Bronchial epithelial cell (primary cell): ENCODE data around the gene SPNS1. TPM values are rescaled to one million over a fixed set of nuclear protein-coding genes. Genes with fewer than 3 reads are reported as not detected.
A peak's percentile ranks its signal among the peaks of the same experiment; 100 is the strongest.

Experiments
- DNase-seq: peaks from one replicate; pipeline ENCODE4 v3.0.0-alpha.2; 2010; ENCODE audit warnings: low read depth
- FAIRE-seq: peaks from 2 replicates; lab custom pipeline; 2011; peaks lifted over from hg19 to GRCh38; lab: Jason Lieb, UNC
- H3K27me3 ChIP-seq: 2 replicates; pipeline ENCODE4 v1.5.1; 2011; ENCODE audit warnings: low read length; ENCODE audit not compliant: control insufficient read depth, insufficient read depth
- H3K36me3 ChIP-seq: 2 replicates; pipeline ENCODE4 v1.5.1; 2011; ENCODE audit warnings: low read length; ENCODE audit not compliant: control insufficient read depth, insufficient read depth
- H3K4me3 ChIP-seq: 2 replicates; pipeline ENCODE4 v1.5.1; 2011; ENCODE audit warnings: mild to moderate bottlenecking, low read depth, low read length, control low read depth
- total RNA-seq: library from RNA; depleted of rRNA; stranded (reverse); fragments of >200 nt; gene quantifications from 2 replicates; pipeline ENCODE4 v1.2.1, GENCODE V29; 2014
- TF ChIP-seq, protein P1 (sequence below): IDR thresholded peaks from 2 replicates; pipeline ENCODE4 v1.5.1; 2011; ENCODE audit warnings: mild to moderate bottlenecking, moderate library complexity, low read length, control low read depth, inconsistent platforms; ENCODE audit not compliant: insufficient read depth, severe bottlenecking

The SPNS1 gene
- total RNA-seq, 1 donor from 2014 or later = 20.8 TPM

DNA sequence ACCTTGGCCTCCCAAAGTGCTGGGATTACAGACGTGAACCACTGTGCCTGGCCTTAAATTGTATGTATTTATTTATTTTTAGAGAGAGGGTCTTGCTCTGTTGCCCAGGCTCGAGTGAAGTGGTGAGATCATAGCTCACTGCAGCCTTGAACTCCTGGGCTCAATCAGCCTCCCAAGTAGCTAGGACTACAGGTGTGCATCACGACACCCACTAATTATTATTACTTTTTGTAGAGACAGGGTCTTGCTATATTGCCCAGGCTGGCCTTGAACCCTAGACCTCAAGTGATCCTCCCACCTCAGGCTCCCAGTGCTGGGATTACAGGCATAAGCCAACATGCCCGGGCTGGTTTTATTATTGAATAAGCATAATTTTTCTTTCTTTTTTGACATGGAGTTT, 27.9 kb upstream of the SPNS1 start:
- DNase-seq = no peak
- no peak overlapping the region for H3K4me3 ChIP-seq
- no peak for FAIRE-seq
- H3K27me3 ChIP-seq = no peaks in the 10 kb centered on the region
- no peaks in the 10 kb centered on the region for H3K36me3 ChIP-seq
- TF ChIP-seq, protein P1, sequence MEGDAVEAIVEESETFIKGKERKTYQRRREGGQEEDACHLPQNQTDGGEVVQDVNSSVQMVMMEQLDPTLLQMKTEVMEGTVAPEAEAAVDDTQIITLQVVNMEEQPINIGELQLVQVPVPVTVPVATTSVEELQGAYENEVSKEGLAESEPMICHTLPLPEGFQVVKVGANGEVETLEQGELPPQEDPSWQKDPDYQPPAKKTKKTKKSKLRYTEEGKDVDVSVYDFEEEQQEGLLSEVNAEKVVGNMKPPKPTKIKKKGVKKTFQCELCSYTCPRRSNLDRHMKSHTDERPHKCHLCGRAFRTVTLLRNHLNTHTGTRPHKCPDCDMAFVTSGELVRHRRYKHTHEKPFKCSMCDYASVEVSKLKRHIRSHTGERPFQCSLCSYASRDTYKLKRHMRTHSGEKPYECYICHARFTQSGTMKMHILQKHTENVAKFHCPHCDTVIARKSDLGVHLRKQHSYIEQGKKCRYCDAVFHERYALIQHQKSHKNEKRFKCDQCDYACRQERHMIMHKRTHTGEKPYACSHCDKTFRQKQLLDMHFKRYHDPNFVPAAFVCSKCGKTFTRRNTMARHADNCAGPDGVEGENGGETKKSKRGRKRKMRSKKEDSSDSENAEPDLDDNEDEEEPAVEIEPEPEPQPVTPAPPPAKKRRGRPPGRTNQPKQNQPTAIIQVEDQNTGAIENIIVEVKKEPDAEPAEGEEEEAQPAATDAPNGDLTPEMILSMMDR = no peak

DNA sequence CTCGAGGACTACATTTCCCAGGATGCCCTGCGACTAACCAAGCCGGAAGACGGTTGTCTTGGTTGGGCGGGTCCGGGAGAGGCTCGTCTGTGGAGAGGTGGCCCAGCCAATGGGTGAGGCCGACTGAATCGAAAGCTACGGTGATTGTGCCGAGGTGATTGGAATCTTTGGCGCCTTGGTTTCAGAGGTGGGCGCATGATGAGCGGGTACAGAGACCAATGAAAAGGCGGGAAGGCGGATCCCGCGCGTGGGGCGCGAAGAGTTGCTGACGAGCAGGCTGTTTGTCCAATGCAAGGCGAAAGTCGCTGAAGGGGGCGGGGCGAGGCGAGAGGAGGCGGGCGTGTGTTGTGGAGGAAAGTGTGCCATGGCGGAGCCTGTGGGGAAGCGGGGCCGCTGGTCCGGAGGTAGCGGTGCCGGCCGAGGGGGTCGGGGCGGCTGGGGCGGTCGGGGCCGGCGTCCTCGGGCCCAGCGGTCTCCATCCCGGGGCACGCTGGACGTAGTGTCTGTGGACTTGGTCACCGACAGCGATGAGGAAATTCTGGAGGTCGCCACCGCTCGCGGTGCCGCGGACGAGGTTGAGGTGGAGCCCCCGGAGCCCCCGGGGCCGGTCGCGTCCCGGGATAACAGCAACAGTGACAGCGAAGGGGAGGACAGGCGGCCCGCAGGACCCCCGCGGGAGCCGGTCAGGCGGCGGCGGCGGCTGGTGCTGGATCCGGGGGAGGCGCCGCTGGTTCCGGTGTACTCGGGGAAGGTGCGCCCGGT, 23.7 kb upstream of the SPNS1 start, which contains the start of gene NFATC2IP:
NFATC2IP (plus strand) TSS at position 290 of the 762 bp plus-strand sequence; CDS start at position 365, 75 bp downstream.
- H3K27me3 ChIP-seq = no peaks in the 10 kb centered on the region
- peak; percentile 99 for DNase-seq
- peak; percentile 64 for FAIRE-seq
- H3K4me3 ChIP-seq = peak within 1 kb of the TSS; percentile 83
- peaks cover 11% of the 10 kb centered on the region for H3K36me3 ChIP-seq
- TF ChIP-seq, protein P1 = no peak

DNA sequence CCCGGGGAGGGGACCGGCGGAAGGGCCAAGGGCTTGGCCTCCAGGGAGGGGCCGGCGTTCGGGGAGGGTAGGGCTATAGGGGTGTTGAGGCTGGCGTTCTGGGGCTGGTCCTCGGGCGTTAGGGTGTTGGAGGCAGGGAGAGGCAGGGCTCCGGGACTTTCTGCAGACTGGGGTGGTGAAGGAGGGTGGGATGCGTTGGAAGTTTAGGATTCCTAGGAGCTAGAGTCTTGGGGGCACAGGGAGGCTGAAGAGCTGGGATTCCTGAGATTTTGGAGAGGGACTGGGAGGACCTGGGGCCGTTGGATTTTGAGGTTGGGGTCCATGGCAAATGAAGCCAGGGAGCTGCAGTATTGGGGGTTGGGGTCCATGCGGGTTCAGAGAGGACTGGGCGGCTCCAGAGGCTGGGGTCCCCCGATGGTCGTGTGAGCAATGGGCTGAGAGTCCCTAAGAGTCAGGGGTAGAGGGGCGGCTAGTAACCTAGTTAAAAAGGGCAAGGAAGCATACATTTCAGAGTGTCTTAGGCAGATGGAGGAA, 23.1 kb upstream of the SPNS1 start:
- TF ChIP-seq, protein P1 = no peak
- DNase-seq (peak; percentile 11), FAIRE-seq (no peak)
- Histone ChIP-seq H3K27me3 (no peaks in the 10 kb centered on the region), H3K36me3 (peaks cover 16% of the 10 kb centered on the region), H3K4me3 (peak overlapping the region; percentile 83)

DNA sequence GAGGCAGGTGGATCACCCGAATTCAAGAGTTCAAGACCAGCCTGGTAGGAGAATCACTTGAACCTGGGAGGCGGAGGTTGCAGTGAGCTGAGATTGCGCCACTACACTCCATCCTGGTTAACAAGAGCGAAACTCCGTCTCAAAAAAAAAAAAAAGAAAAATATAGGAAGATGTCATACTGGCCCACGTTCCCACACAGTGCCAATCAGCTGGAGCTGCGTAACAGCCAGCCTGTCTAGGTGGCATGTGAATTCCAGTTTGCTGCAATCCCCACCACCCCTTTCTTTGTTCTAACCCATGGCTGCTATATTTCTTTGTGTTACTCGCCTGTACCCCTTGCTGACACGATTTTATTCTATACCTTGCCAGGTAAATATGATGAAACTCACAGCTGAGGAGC, 16.4 kb upstream of the SPNS1 start:
- FAIRE-seq = no peak
- H3K36me3 ChIP-seq = peaks cover 43% of the 10 kb centered on the region
- H3K27me3 ChIP-seq = no peaks in the 10 kb centered on the region
- no peak overlapping the region for H3K4me3 ChIP-seq
- no peak for DNase-seq
- TF ChIP-seq, protein P1 = no peak

DNA sequence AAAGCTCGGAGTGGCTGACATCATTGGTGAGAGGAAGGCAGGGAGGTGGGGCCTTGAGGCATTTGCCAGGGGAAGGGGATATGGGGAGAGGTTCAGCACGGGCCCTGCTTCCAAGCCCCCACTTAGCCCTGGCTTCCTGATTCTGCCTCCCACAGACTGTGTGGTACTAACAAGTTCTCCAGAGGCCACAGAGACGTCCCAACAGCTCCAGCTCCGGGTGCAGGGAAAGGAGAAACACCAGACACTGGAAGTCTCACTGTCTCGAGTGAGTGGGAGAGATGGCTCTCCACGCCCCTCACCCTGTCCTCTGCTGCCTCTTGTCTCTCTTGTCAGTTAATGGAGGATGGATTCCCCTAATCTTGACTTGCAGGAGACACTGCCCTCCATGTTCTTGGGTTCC, 15.7 kb upstream of the SPNS1 start:
- TF ChIP-seq, protein P1 = no peak
- Histone ChIP-seq H3K4me3 (no peak overlapping the region), H3K27me3 (no peaks in the 10 kb centered on the region), H3K36me3 (peaks cover 44% of the 10 kb centered on the region)
- no peak for FAIRE-seq
- DNase-seq = no peak
